ENCODE results near the gene ARID1B.

ARID1B gene

GRCh38 chr6:156822747-156823206 is 45.6 kb downstream of the ARID1B start:
- no peak for DNase-seq (ENCODE audit: low read depth in 1 of 2, low spot score in 1 of 2)

- no peak for DNase-seq (ENCODE audit: low read depth in 1 of 2, low spot score in 1 of 2)
Observed at GRCh38 chr6:156824142-156824541, 47.0 kb downstream of the ARID1B start.

GRCh38 chr6:156825475-156825874 is 48.3 kb downstream of the ARID1B start:
- no peak for DNase-seq (ENCODE audit: low read depth in 1 of 2, low spot score in 1 of 2)

- DNase-seq (ENCODE audit: low read depth in 1 of 2, low spot score in 1 of 2): no peak
Observed at GRCh38 chr6:156826290-156826955, 49.2 kb downstream of the ARID1B start.

- no peak for DNase-seq (ENCODE audit: low read depth in 1 of 2, low spot score in 1 of 2)
Observed at GRCh38 chr6:156827382-156827781, 50.2 kb downstream of the ARID1B start.

- no peak for DNase-seq (ENCODE audit: low read depth in 1 of 2, low spot score in 1 of 2)
Observed at GRCh38 chr6:156828280-156828703, 51.1 kb downstream of the ARID1B start.

- DNase-seq (ENCODE audit: low read depth in 1 of 2, low spot score in 1 of 2): no peak
Observed at GRCh38 chr6:156830126-156830525, 52.9 kb downstream of the ARID1B start.

GRCh38 chr6:156832231-156832647 is 55.1 kb downstream of the ARID1B start:
- no peak for DNase-seq (ENCODE audit: low read depth in 1 of 2, low spot score in 1 of 2)

GRCh38 chr6:156832669-156833068 is 55.5 kb downstream of the ARID1B start:
- DNase-seq (ENCODE audit: low read depth in 1 of 2, low spot score in 1 of 2): no peak

GRCh38 chr6:156833755-156834154 is 56.6 kb downstream of the ARID1B start:
- DNase-seq (ENCODE audit: low read depth in 1 of 2, low spot score in 1 of 2): no peak

GRCh38 chr6:156839129-156839528 is 62.0 kb downstream of the ARID1B start:
- DNase-seq (ENCODE audit: low read depth in 1 of 2, low spot score in 1 of 2): no peak

GRCh38 chr6:156839591-156840001 is 62.4 kb downstream of the ARID1B start:
- no peak for DNase-seq (ENCODE audit: low read depth in 1 of 2, low spot score in 1 of 2)

GRCh38 chr6:156840136-156840535 is 63.0 kb downstream of the ARID1B start:
- DNase-seq (ENCODE audit: low read depth in 1 of 2, low spot score in 1 of 2): no peak

- DNase-seq (ENCODE audit: low read depth in 1 of 2, low spot score in 1 of 2): no peak
Observed at GRCh38 chr6:156840606-156841005, 63.4 kb downstream of the ARID1B start.

- no peak for DNase-seq (ENCODE audit: low read depth in 1 of 2, low spot score in 1 of 2)
Observed at GRCh38 chr6:156841508-156841907, 64.3 kb downstream of the ARID1B start.

- no peak for DNase-seq (ENCODE audit: low read depth in 1 of 2, low spot score in 1 of 2)
Observed at GRCh38 chr6:156842598-156843250, 65.5 kb downstream of the ARID1B start.

- DNase-seq (ENCODE audit: low read depth in 1 of 2, low spot score in 1 of 2): no peak
Observed at GRCh38 chr6:156844089-156844488, 66.9 kb downstream of the ARID1B start.

GRCh38 chr6:156845454-156846155 is 68.4 kb downstream of the ARID1B start:
- DNase-seq (ENCODE audit: low read depth in 1 of 2, low spot score in 1 of 2): no peak

GRCh38 chr6:156846845-156847599 is 69.8 kb downstream of the ARID1B start:
- DNase-seq (ENCODE audit: low read depth in 1 of 2, low spot score in 1 of 2): no peak

GRCh38 chr6:156848123-156848522 is 70.9 kb downstream of the ARID1B start:
- DNase-seq (ENCODE audit: low read depth in 1 of 2, low spot score in 1 of 2): no peak

GRCh38 chr6:156848533-156848932 is 71.4 kb downstream of the ARID1B start:
- no peak for DNase-seq (ENCODE audit: low read depth in 1 of 2, low spot score in 1 of 2)

Measured in activated T-helper 1 cell treated with anti-CD3 and anti-CD28 coated beads, Interleukin-2, amount 50 U/mL, for 16 hours (primary cell).